Activated naive CD8-positive, alpha-beta T cell (primary cell): ENCODE results near the gene PTGR2.
"Not testable (repeated sequence)": the region's sequence is repeated elsewhere in the genome, so short reads cannot be mapped to it uniquely, and the experiment has no call there.

ENCODE experiments used
- H3K27ac Mint-ChIP-seq: one replicate; pipeline ENCODE4 v1.8.0; 2021; ENCODE audit warnings: mixed read lengths
- H3K27me3 Mint-ChIP-seq: one replicate; pipeline ENCODE4 v1.8.0; 2021; ENCODE audit warnings: mixed read lengths
- H3K36me3 Mint-ChIP-seq: one replicate; pipeline ENCODE4 v1.8.0; 2021; ENCODE audit warnings: mixed read lengths
- H3K4me1 Mint-ChIP-seq: one replicate; pipeline ENCODE4 v1.8.0; 2021; ENCODE audit warnings: low read depth, mixed read lengths
- H3K4me3 Mint-ChIP-seq: one replicate; pipeline ENCODE4 v1.8.0; 2021; ENCODE audit warnings: mild to moderate bottlenecking, mixed read lengths
- H3K9me3 Mint-ChIP-seq: one replicate; pipeline ENCODE4 v1.8.0; 2021; ENCODE audit warnings: low read depth, mixed read lengths

The PTGR2 gene

GRCh38 chr14:73859145-73859544, 7.5 kb downstream of the PTGR2 start:
- Mint-ChIP-seq H3K4me1 (no peaks in the 10 kb centered on the region), H3K27ac (no peak overlapping the region), H3K9me3 (no peaks in the 10 kb centered on the region), H3K4me3 (no peak overlapping the region), H3K36me3 (peaks cover 10% of the 10 kb centered on the region), H3K27me3 (no peaks in the 10 kb centered on the region)

DNA sequence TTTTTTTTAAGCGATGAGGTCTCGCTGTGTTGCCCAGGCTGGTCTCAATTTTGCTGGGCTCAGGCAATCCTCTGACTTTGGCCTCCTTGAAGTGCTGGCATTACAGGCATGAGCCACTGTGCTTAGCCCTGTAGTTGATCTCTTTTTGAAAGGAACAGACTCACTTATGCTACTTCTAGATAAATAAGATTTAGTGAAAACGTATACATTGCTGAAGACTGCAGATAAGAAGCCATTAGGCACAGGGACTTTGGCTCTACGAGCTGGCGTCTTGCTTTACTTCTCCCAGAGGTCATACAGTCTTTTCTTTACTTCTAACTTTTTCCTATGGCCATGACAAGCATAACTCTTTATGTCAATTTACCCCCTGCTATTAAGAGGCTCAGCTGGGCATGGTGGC, 9.4 kb downstream of the PTGR2 start:
- H3K27ac Mint-ChIP-seq, result no peak overlapping the region
- H3K4me3 Mint-ChIP-seq, result no peak overlapping the region
- no peaks in the 10 kb centered on the region for H3K27me3 Mint-ChIP-seq
- no peaks in the 10 kb centered on the region for H3K4me1 Mint-ChIP-seq
- no peaks in the 10 kb centered on the region for H3K9me3 Mint-ChIP-seq
- peaks cover 13% of the 10 kb centered on the region for H3K36me3 Mint-ChIP-seq

DNA sequence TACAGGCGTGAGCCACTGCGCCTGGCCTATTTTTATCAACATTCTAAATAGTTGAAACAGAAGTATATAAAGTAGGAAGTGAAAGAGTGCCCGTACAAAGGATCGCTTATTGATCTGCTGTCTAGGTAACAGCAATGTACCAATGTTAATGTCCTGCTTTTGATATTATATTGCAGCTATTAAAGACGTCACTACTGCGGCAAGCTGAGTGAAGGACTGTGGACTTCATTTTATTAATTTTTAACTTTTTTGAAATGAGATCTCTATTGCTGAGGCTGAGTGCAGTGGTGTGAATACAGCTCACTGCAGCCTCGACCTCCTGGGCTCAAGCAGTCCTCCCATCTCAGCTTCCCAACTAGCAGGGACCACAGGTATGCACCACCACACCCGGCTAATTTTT, 10.8 kb downstream of the PTGR2 start:
- Mint-ChIP-seq H3K4me3 (no peak overlapping the region), H3K4me1 (no peaks in the 10 kb centered on the region), H3K27ac (no peak overlapping the region), H3K36me3 (peaks cover 13% of the 10 kb centered on the region), H3K27me3 (no peaks in the 10 kb centered on the region), H3K9me3 (no peaks in the 10 kb centered on the region)

DNA sequence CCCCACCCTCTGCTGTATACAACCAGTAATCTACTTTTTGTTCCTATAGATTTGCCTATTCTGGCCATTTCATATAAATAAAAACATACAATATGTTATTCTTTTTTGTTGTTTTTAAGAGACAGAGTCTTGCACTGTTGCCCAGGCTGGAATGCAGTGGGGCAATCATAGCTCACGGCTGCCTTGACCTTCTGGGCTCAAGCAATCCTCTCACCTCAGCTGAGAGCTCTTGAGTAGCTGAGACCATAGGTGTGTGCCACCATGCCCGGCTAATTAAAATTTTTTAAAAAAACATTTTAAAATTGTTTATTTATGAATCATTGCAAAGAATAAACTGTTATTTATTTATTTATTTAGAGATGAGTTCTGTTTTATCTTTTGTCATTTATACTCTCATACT, 11.6 kb downstream of the PTGR2 start:
- Mint-ChIP-seq H3K27me3 (no peaks in the 10 kb centered on the region), H3K9me3 (no peaks in the 10 kb centered on the region), H3K27ac (no peak overlapping the region), H3K36me3 (peaks cover 13% of the 10 kb centered on the region), H3K4me1 (no peaks in the 10 kb centered on the region), H3K4me3 (no peak overlapping the region)

- H3K4me3 Mint-ChIP-seq, result no peak overlapping the region
- H3K4me1 Mint-ChIP-seq, result no peaks in the 10 kb centered on the region
- no peaks in the 10 kb centered on the region for H3K27me3 Mint-ChIP-seq
- H3K27ac Mint-ChIP-seq, result no peak overlapping the region
- H3K36me3 Mint-ChIP-seq, result peaks cover 10% of the 10 kb centered on the region
- H3K9me3 Mint-ChIP-seq, result no peaks in the 10 kb centered on the region
Measured at GRCh38 chr14:73865534-73866113, 14.0 kb downstream of the PTGR2 start.

DNA sequence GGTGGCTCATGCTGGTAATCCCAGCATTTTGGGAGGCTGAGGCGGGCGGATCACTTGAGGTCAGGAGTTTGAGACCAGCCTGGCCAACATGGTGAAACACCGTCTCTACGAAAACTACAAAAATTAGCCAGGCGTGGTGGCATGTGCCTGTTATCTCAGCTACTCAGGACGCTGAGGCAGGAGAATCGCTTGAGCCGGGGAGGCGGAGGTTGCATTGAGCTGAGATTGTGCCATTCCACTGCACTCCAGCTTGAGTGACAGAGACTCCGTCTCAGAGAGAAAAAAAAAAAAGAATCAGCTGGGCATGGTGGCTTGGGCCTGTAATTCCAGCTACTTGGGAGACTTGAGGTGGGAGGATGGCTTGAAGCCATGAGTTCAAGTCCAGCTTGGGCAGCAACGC, 18.1 kb downstream of the PTGR2 start:
- H3K27me3 Mint-ChIP-seq, H3K36me3 Mint-ChIP-seq, H3K9me3 Mint-ChIP-seq, H3K4me3 Mint-ChIP-seq, H3K27ac Mint-ChIP-seq, H3K4me1 Mint-ChIP-seq: not testable (repeated sequence)

DNA sequence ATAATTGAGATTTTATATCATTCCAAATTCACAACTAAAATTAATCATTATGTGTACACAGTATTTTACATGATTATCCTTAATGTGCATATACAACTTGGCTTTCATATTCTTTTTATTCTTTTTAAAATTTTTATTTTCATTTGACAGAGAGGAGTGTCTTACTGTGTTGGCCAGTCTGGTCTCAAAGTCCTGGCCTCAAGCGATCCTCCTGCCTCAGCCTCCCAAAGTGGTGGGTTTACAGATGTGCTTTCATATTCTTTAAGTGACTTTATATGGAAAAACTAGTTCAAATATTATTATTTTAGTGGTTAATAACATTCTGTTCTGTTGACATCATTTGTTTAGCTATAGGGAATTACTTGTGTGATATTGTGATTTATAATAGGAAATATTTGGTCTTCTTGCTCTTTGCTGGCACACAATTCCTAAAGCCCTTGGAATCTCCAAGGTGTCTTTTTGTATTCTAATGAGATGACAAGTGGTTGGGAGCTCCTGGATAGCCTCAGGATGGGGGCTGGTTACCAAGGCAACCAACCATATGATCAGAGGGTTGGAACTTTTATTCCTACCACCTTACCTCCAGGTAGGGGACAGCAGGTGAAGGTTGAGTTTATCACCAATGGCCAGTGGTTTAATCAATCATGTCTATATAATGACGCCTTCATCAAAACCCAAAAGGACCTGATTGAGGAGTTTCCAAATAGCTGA, 19.0 kb downstream of the PTGR2 start:
- Mint-ChIP-seq H3K4me1 (no peaks in the 10 kb centered on the region), H3K4me3 (no peak overlapping the region), H3K36me3 (peaks cover 2% of the 10 kb centered on the region), H3K9me3 (no peaks in the 10 kb centered on the region), H3K27me3 (no peaks in the 10 kb centered on the region), H3K27ac (no peak overlapping the region)

- Mint-ChIP-seq H3K36me3 (peaks cover 2% of the 10 kb centered on the region), H3K9me3 (no peaks in the 10 kb centered on the region), H3K27ac (no peak overlapping the region), H3K4me3 (no peak overlapping the region), H3K27me3 (no peaks in the 10 kb centered on the region), H3K4me1 (no peaks in the 10 kb centered on the region)
Measured at GRCh38 chr14:73873660-73874059, 22.0 kb downstream of the PTGR2 start.

DNA sequence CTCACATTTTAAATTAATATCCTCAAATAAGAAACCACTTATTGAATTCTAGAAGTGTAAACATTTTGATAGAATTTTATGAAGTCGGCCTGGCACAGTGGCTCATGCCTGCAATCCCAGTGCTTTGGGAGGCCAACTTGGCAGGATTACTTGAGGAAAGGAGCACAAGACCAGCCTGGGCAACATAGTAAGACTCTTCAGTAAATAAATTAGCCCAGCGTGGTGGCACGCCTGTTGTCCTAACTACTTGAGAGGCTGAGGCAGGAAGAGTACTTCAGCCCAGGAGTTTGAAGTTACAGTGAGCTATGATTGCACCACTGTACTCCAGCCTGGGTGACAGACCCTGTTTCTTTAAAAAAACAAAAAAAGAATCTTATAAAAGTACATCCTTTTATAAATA, 26.2 kb downstream of the PTGR2 start:
- H3K4me3 Mint-ChIP-seq, result no peak overlapping the region
- H3K27me3 Mint-ChIP-seq, result no peaks in the 10 kb centered on the region
- H3K4me1 Mint-ChIP-seq, result no peaks in the 10 kb centered on the region
- H3K27ac Mint-ChIP-seq, result no peak overlapping the region
- H3K9me3 Mint-ChIP-seq, result no peaks in the 10 kb centered on the region
- H3K36me3 Mint-ChIP-seq, result no peaks in the 10 kb centered on the region

- Mint-ChIP-seq H3K9me3 (no peaks in the 10 kb centered on the region), H3K4me1 (no peaks in the 10 kb centered on the region), H3K4me3 (no peak overlapping the region), H3K27ac (no peak overlapping the region), H3K27me3 (no peaks in the 10 kb centered on the region), H3K36me3 (no peaks in the 10 kb centered on the region)
Measured at GRCh38 chr14:73878436-73878835, 26.8 kb downstream of the PTGR2 start.

DNA sequence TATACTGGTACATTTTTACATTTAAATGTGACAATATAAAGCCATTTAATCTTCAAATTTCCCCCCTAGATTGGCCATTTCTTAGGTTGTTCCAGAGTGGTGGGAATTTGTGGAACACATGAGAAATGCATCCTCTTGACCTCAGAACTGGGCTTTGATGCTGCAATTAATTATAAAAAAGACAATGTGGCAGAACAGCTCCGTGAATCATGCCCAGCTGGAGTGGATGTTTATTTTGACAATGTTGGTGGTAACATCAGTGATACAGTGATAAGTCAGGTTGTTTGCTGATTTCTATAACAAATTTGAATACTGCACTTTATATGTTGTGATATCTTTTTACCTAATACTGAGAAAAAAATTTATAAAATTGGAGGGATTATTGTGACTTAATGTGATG, 27.4 kb downstream of the PTGR2 start:
- H3K27ac Mint-ChIP-seq, result no peak overlapping the region
- no peaks in the 10 kb centered on the region for H3K36me3 Mint-ChIP-seq
- H3K4me3 Mint-ChIP-seq, result no peak overlapping the region
- no peaks in the 10 kb centered on the region for H3K27me3 Mint-ChIP-seq
- peaks cover 2% of the 10 kb centered on the region for H3K4me1 Mint-ChIP-seq
- H3K9me3 Mint-ChIP-seq, result no peaks in the 10 kb centered on the region

- peak overlapping the region; percentile 28 for H3K27ac Mint-ChIP-seq
- peaks cover 41% of the 10 kb centered on the region for H3K4me1 Mint-ChIP-seq
- no peaks in the 10 kb centered on the region for H3K9me3 Mint-ChIP-seq
- H3K4me3 Mint-ChIP-seq, result peak overlapping the region; percentile 74
- H3K36me3 Mint-ChIP-seq, result peaks cover 2% of the 10 kb centered on the region
- H3K27me3 Mint-ChIP-seq, result no peaks in the 10 kb centered on the region
Measured at GRCh38 chr14:73884438-73885190, 33.0 kb downstream of the PTGR2 start.

DNA sequence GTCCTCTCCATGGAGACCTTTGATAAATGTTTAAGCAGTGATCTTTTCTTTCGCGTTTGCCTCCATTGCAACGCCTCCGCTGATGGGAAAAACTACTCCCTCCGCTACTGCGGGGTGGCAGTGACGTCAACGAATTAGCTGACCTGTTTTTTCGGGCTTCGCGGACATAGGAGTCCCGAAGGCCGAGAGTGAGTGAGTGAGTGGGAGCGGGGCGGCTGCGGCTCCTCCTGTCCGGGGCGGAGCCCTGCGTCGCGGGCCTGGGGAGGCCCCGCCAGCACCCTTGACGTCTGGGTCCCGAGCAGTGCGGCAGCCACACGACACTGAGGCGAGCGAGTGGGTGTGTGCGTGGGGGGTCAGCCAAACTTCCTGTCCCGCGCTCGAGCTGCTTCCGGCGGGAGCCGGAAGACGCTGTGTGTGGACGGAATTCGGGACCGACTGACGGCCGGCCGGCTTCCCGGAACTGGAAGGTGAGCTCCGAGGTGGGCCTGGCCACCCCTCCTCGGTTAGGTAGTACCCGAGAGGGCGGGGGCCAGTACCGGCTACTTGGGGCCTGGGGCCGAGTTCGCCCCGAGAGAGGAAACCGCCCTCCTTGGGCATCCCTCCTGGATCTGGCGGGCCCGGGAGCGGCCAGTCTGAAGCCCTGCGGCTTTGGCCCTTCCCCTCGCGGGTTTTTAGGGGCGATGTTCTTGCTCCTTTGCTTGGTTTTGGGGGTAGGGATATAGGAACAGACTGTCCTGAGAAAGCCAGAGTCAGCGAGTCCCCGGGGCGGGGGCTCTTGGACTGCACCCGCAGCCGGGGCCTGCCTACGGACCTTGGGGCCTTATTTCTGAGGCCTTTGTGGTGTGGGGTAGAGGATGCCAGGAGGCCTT, 35.1 kb downstream of the PTGR2 start, which contains the start of gene ZNF410:
ZNF410 (plus strand) TSS at position 411 of the 869 bp plus-strand sequence. CDS start 5,317 bp downstream, outside the sequence.
- peaks cover 2% of the 10 kb centered on the region for H3K36me3 Mint-ChIP-seq
- no peaks in the 10 kb centered on the region for H3K9me3 Mint-ChIP-seq
- H3K27ac Mint-ChIP-seq, result peak within 1 kb of the TSS; percentile 99
- H3K4me3 Mint-ChIP-seq, result peak within 1 kb of the TSS; percentile 98
- H3K4me1 Mint-ChIP-seq, result peaks cover 47% of the 10 kb centered on the region
- no peaks in the 10 kb centered on the region for H3K27me3 Mint-ChIP-seq

DNA sequence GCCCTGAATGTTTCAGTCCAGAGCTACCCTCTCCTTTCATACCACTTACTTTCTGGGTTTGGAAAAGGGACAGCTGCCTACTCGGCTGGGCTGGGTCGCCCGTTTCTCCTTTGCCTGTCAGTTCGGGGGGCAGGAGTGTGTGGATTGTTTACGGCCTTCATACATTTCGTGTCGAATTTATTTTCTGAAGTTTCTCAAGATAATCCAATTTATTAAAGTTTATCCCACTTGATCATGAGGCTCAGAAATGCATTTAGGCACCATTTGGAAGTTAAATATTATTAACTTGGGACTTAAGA, 35.6 kb downstream of the PTGR2 start:
- no peaks in the 10 kb centered on the region for H3K9me3 Mint-ChIP-seq
- peaks cover 2% of the 10 kb centered on the region for H3K36me3 Mint-ChIP-seq
- peak overlapping the region; percentile 85 for H3K27ac Mint-ChIP-seq
- H3K27me3 Mint-ChIP-seq, result no peaks in the 10 kb centered on the region
- peaks cover 49% of the 10 kb centered on the region for H3K4me1 Mint-ChIP-seq
- H3K4me3 Mint-ChIP-seq, result peak overlapping the region; percentile 98
